AG20443 (cell line): ENCODE measurements around the gene JUNB.

Experiments used
- DNase-seq: peaks from one replicate; pipeline ENCODE4 v3.0.0; 2012; ENCODE audit warnings: low spot score, mixed read lengths

JUNB gene

DNA sequence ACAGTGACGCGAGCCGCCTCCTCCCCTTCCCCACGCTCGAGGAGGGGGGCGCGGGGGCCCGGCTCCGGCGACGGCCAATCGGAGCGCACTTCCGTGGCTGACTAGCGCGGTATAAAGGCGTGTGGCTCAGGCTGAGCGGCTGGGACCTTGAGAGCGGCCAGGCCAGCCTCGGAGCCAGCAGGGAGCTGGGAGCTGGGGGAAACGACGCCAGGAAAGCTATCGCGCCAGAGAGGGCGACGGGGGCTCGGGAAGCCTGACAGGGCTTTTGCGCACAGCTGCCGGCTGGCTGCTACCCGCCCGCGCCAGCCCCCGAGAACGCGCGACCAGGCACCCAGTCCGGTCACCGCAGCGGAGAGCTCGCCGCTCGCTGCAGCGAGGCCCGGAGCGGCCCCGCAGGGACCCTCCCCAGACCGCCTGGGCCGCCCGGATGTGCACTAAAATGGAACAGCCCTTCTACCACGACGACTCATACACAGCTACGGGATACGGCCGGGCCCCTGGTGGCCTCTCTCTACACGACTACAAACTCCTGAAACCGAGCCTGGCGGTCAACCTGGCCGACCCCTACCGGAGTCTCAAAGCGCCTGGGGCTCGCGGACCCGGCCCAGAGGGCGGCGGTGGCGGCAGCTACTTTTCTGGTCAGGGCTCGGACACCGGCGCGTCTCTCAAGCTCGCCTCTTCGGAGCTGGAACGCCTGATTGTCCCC is at the start of gene JUNB:
JUNB (plus strand) TSS at position 142 of the 706 bp plus-strand sequence; CDS start at position 428, 286 bp downstream.
- DNase-seq = peak; percentile 92

- no peak for DNase-seq
Observed at GRCh38 chr19:12745166-12745897, 46.0 kb upstream of the JUNB start.

DNA sequence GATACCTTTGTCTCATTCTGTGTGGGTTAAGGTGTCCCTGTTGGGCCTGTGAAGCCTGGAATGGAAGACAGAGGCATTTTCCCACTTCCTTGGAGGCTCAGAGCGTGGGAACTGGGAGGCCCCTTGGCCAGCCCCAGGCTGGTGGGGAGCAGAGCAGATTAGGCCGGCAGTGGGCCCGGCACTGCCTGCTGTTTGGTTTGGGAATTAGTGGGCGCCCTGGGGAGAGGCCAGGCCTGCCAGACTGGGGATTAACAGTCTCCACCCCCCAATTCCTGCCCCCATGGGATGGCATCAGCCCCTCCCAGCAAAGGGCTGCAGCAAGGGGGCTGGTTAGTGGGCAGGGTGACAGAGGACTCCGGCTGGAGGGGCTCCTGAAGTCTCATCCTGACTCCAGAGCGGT is 42.8 kb upstream of the JUNB start:
- DNase-seq = no peak

- no peak for DNase-seq
Observed at GRCh38 chr19:12749938-12750521, 41.3 kb upstream of the JUNB start.

- DNase-seq = no peak
Observed at GRCh38 chr19:12750851-12751250, 40.4 kb upstream of the JUNB start.

GRCh38 chr19:12751635-12752034 is 39.7 kb upstream of the JUNB start, which contains the start of gene BEST2:
Gene BEST2 (plus strand): TSS chr19:12751791. CDS start chr19:12752593, 802 bp downstream.
- DNase-seq = no peak

DNA sequence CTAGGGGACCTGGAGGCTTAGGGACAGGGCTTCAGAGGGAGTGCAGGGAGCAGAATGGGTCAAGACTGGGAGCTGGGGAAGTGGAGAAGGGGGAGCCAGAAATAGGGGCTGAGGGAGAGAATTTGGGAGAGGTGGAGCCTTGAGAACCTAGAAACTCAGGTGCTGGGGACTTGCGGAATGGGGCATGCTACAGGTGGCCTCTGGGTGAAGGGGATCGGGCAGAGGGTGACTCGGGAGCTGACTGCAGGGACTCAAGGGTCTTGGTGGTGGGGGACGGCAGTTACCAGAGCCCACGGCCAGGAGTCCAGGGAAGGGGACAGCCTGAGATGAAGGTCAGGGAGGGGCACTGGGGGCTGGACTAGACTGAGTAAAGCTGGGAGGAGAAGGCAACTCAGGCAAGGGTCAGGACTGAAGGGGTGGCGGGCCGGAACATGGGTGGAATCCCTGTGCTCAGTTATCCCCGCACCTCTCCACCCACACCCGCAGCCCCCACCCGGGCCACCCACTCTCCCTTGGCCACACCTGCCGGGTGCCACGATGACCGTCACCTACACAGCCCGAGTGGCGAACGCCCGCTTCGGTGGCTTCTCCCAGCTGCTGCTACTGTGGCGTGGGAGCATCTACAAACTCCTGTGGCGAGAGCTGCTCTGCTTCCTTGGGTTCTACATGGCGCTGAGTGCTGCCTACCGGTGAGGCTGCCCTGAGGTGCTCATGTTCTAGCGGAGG is 39.1 kb upstream of the JUNB start:
- no peak for DNase-seq

DNA sequence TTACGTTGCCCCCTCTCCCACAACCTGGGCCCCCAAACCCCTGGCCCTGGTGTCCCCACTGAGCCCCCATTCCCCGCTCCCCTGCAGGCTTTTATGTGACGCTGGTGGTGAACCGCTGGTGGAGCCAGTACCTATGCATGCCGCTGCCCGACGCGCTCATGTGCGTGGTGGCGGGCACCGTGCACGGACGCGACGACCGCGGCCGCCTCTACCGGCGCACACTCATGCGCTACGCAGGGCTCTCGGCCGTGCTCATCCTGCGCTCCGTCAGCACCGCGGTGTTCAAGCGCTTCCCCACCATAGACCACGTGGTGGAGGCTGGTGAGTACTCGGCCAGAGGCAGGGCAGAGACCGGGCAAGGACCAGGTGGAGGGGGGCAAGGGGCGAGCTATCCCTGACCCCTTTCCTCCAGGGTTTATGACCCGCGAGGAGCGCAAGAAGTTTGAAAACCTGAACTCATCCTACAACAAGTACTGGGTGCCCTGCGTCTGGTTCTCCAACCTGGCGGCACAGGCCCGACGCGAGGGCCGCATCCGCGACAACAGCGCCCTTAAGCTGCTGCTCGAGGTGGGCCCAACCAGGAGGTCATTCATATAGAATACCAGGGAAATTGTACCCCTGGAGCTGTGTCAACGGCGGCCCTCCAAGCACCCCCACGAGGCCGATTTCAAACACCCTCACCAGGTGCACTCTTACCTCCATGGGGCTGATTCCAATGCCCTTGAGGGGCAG is 36.7 kb upstream of the JUNB start:
- DNase-seq = no peak

GRCh38 chr19:12756150-12756883 is 35.0 kb upstream of the JUNB start:
- no peak for DNase-seq

GRCh38 chr19:12757544-12758274 is 33.6 kb upstream of the JUNB start:
- peak; percentile 93 for DNase-seq

GRCh38 chr19:12759686-12760085 is 31.6 kb upstream of the JUNB start:
- DNase-seq = no peak

- DNase-seq = no peak
Observed at GRCh38 chr19:12763100-12763499, 28.2 kb upstream of the JUNB start.

DNA sequence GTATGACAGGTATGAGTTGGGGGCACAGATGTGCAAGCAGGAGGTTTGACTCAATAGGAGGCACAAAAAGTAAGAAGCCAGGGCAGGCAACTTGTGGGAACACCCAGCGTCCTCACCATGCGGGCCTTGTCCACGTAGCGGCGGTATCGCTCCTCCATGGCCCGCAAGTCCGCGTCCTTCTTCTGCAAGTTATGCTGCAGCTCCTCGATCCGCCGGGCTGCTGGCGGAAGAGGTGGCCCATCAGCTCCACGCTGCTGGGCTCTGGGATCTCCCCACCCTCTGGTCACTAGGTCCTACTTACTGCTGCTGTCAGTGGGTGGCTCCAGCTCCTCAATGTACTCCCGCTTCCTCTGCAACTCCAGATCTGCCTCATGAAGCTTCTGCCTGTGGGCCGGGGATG is 26.6 kb upstream of the JUNB start:
- no peak for DNase-seq

GRCh38 chr19:12766051-12766521 is 25.2 kb upstream of the JUNB start:
- peak; percentile 89 for DNase-seq

DNA sequence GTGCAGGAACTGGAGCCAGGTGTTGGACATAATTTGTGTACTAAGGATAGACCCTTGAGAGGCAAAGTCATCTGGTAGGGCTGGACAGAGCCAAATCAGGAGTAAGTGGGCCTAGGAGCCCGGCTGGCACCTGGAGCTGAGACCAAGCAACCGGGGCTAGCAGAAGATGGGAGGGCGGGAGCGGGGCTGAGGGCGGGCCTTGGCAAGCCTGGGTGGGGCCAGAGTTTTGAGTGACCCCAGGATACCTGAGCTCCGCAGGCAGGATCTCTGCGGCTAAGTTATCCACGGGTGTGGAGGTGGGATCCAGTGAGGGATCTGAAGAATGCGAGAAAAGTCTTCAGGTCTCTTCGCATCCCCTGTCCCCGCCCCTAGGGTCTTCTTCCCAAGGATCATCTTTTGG is 24.1 kb upstream of the JUNB start:
- no peak for DNase-seq

GRCh38 chr19:12767666-12768065 is 23.6 kb upstream of the JUNB start:
- no peak for DNase-seq

DNA sequence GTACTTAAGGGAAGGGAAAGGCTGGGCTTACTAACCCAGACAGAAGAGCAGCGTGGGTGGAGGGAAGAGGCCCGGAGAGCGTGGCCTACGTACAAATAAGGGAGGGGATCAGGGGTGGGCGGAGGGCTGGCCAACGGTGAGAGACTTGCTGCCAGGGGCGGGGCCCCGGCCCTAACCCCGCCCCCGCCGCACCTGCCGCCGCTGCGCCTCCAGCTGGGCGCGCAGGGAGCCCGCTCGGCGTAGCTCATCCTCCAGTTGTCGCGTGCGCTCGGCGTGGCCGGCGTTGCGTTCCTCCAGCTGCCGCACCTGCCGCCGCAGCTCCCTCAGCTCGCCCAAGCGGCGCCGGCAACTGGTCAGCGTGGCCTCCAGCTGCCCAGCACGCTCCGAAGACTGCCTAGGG is 21.6 kb upstream of the JUNB start:
- no peak for DNase-seq

- DNase-seq = no peak
Observed at GRCh38 chr19:12770922-12771321, 20.4 kb upstream of the JUNB start.

DNA sequence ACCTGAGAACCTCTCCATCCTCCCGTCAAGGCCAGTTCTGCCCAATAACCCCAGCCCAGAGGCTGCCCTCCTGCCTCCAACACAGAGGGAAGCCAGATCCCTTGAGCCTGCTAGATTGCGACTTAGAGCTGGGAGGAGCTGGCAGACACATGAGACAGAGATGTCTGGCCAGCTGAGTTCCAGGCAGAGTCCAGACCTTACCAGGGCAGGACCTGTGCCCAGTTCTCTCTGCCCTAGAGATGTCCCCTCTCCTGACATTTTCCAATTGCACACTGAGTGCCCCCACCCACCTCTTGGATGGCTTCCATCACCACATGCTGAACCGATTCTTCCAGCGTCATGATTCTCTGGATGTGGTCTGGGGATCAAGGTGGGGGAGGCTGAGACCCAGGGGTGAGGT is 19.0 kb upstream of the JUNB start:
- no peak for DNase-seq

DNA sequence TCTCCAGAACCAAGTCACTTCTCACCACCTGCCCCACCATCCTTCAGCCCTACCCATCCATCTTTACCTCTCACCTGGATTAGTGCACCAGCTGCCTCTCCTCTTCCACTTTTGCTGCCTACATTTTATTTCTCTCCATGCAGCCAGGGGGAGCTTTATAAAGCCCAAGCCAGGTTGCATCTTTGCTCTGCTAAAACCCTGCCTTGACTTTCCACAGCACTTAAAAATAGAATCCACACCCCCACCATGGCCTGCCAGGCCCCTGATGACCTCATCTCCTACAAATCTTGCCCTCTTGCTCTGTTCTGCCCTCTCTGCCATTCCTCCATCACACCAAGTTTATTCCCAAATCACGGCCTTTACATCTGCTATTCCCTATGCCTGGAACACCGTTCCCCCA is 17.7 kb upstream of the JUNB start:
- peak; percentile 64 for DNase-seq
